ENCODE data around the gene RPA4.

DNA sequence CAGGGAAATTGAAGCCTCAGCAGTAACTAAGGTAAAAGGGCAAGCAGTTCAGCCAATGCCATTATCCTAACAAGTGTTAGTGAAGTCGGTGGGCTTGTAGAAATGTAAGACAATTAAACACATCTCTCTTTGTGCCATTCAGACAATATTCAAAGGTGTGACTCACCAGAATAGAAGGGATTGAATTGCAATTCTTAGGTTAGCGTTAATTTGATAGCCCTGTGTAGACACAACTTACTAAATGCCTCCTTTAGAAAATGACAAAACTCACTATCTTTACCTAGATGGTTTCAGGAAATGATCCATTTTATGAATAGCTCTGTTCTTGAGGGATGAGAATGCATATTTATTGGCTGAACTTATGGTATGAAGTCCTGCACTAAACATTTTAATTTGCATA is 35.2 kb downstream of the RPA4 start:
- TF ChIP-seq, protein P1, sequence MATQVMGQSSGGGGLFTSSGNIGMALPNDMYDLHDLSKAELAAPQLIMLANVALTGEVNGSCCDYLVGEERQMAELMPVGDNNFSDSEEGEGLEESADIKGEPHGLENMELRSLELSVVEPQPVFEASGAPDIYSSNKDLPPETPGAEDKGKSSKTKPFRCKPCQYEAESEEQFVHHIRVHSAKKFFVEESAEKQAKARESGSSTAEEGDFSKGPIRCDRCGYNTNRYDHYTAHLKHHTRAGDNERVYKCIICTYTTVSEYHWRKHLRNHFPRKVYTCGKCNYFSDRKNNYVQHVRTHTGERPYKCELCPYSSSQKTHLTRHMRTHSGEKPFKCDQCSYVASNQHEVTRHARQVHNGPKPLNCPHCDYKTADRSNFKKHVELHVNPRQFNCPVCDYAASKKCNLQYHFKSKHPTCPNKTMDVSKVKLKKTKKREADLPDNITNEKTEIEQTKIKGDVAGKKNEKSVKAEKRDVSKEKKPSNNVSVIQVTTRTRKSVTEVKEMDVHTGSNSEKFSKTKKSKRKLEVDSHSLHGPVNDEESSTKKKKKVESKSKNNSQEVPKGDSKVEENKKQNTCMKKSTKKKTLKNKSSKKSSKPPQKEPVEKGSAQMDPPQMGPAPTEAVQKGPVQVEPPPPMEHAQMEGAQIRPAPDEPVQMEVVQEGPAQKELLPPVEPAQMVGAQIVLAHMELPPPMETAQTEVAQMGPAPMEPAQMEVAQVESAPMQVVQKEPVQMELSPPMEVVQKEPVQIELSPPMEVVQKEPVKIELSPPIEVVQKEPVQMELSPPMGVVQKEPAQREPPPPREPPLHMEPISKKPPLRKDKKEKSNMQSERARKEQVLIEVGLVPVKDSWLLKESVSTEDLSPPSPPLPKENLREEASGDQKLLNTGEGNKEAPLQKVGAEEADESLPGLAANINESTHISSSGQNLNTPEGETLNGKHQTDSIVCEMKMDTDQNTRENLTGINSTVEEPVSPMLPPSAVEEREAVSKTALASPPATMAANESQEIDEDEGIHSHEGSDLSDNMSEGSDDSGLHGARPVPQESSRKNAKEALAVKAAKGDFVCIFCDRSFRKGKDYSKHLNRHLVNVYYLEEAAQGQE (IDR thresholded peaks at IDR 0.05; ENCODE audit: insufficient replicate concordance, low read depth): no peak
- TF ChIP-seq, protein P2, sequence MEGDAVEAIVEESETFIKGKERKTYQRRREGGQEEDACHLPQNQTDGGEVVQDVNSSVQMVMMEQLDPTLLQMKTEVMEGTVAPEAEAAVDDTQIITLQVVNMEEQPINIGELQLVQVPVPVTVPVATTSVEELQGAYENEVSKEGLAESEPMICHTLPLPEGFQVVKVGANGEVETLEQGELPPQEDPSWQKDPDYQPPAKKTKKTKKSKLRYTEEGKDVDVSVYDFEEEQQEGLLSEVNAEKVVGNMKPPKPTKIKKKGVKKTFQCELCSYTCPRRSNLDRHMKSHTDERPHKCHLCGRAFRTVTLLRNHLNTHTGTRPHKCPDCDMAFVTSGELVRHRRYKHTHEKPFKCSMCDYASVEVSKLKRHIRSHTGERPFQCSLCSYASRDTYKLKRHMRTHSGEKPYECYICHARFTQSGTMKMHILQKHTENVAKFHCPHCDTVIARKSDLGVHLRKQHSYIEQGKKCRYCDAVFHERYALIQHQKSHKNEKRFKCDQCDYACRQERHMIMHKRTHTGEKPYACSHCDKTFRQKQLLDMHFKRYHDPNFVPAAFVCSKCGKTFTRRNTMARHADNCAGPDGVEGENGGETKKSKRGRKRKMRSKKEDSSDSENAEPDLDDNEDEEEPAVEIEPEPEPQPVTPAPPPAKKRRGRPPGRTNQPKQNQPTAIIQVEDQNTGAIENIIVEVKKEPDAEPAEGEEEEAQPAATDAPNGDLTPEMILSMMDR (IDR thresholded peaks at IDR 0.05; ENCODE audit: insufficient read depth, low read length): no peak
